ENCODE results near the gene COMMD6.
"Not testable (repeated sequence)": the region's sequence is repeated elsewhere in the genome, so short reads cannot be mapped to it uniquely, and the experiment has no call there.

COMMD6 gene

GRCh38 chr13:75550159-75550567 lies 12.5 kb upstream of the COMMD6 start:
- TF ChIP-seq CTCF (conservative IDR thresholded peaks at IDR 0.05; ENCODE audit: low read length) (no peak), EZH2phosphoT487 (IDR thresholded peaks at IDR 0.05; ENCODE audit: borderline replicate concordance) (no peak)
- Histone ChIP-seq H3K79me2 (ENCODE audit: insufficient read depth, low read length) (peaks cover 49% of the 10 kb centered on the region), H3K4me1 (ENCODE audit: insufficient read depth, low read length, poor library complexity, severe bottlenecking) (peaks cover 65% of the 10 kb centered on the region), H3K36me3 (ENCODE audit: insufficient read depth, low read length) (peaks cover 3% of the 10 kb centered on the region; the same call in 1 of the 2 replicates), H3F3A (ENCODE audit: low read depth) (no peaks in the 10 kb centered on the region), H3K4me2 (ENCODE audit: low read depth, low read length, poor library complexity, severe bottlenecking) (peak overlapping the region; percentile 84), H3K27me3 (ENCODE audit: insufficient read depth, low read length, poor library complexity, severe bottlenecking) (no peaks in the 10 kb centered on the region), H3K9me3 (ENCODE audit: insufficient read depth, low read depth, low read length) (no peaks in the 10 kb centered on the region), H3K9me2 (replicated peaks; ENCODE audit: low read depth, low read length) (no peaks in the 10 kb centered on the region), H3K4me3 (ENCODE audit: low read length, poor library complexity, severe bottlenecking) (peak overlapping the region; percentile 95), H3K9ac (ENCODE audit: low read depth, low read length, poor library complexity, severe bottlenecking) (peak overlapping the region; percentile 86), H2AFZ (ENCODE audit: low read length) (peak overlapping the region; percentile 89), H4K20me1 (ENCODE audit: insufficient read depth, low read length, poor library complexity, severe bottlenecking) (peaks cover 36% of the 10 kb centered on the region)

- Histone ChIP-seq H3K9me3 (ENCODE audit: insufficient read depth, low read depth, low read length) (no peaks in the 10 kb centered on the region), H3K36me3 (ENCODE audit: insufficient read depth, low read length) (no peaks in the 10 kb centered on the region), H3K27me3 (ENCODE audit: insufficient read depth, low read length, poor library complexity, severe bottlenecking) (no peaks in the 10 kb centered on the region), H4K20me1 (ENCODE audit: insufficient read depth, low read length, poor library complexity, severe bottlenecking) (peaks cover 34% of the 10 kb centered on the region), H3K79me2 (ENCODE audit: insufficient read depth, low read length) (peaks cover 43% of the 10 kb centered on the region), H3K9ac (ENCODE audit: low read depth, low read length, poor library complexity, severe bottlenecking) (peak within 1 kb of the TSS; percentile 86), H3K4me1 (ENCODE audit: insufficient read depth, low read length, poor library complexity, severe bottlenecking) (peaks cover 58% of the 10 kb centered on the region), H3K4me2 (ENCODE audit: low read depth, low read length, poor library complexity, severe bottlenecking) (peak within 1 kb of the TSS; percentile 84), H2AFZ (ENCODE audit: low read length) (peak within 1 kb of the TSS; percentile 91), H3F3A (ENCODE audit: low read depth) (no peaks in the 10 kb centered on the region), H3K9me2 (replicated peaks; ENCODE audit: low read depth, low read length) (no peaks in the 10 kb centered on the region), H3K4me3 (ENCODE audit: low read length, poor library complexity, severe bottlenecking) (peak within 1 kb of the TSS; percentile 95)
- TF ChIP-seq CTCF (conservative IDR thresholded peaks at IDR 0.05; ENCODE audit: low read length) (peak; percentile 81), EZH2phosphoT487 (IDR thresholded peaks at IDR 0.05; ENCODE audit: borderline replicate concordance) (no peak)
Measured at GRCh38 chr13:75549262-75550158, 11.9 kb upstream of the COMMD6 start, which contains the start of gene UCHL3. TSS of gene UCHL3 (plus strand) at chr13:75549791. CDS start at chr13:75549821, 30 bp downstream.

GRCh38 chr13:75547917-75548316 lies 10.3 kb upstream of the COMMD6 start:
- peaks cover 44% of the 10 kb centered on the region for H3K4me1 ChIP-seq (ENCODE audit: insufficient read depth, low read length, poor library complexity, severe bottlenecking)
- peaks cover 28% of the 10 kb centered on the region for H3K79me2 ChIP-seq (ENCODE audit: insufficient read depth, low read length)
- no peak overlapping the region for H3K9ac ChIP-seq (ENCODE audit: low read depth, low read length, poor library complexity, severe bottlenecking)
- H3K9me2 ChIP-seq (replicated peaks; ENCODE audit: low read depth, low read length): no peaks in the 10 kb centered on the region
- H3K36me3 ChIP-seq (ENCODE audit: insufficient read depth, low read length): no peaks in the 10 kb centered on the region
- H3F3A ChIP-seq (ENCODE audit: low read depth): no peaks in the 10 kb centered on the region
- no peaks in the 10 kb centered on the region for H3K9me3 ChIP-seq (ENCODE audit: insufficient read depth, low read depth, low read length)
- peak overlapping the region; percentile 91; the same call in 1 of the 2 replicates for H2AFZ ChIP-seq (ENCODE audit: low read length)
- H3K4me2 ChIP-seq (ENCODE audit: low read depth, low read length, poor library complexity, severe bottlenecking): peak overlapping the region; percentile 84
- no peak overlapping the region for H3K4me3 ChIP-seq (ENCODE audit: low read length, poor library complexity, severe bottlenecking)
- peaks cover 32% of the 10 kb centered on the region for H4K20me1 ChIP-seq (ENCODE audit: insufficient read depth, low read length, poor library complexity, severe bottlenecking)
- no peak for TF ChIP-seq EZH2phosphoT487 (IDR thresholded peaks at IDR 0.05; ENCODE audit: borderline replicate concordance)
- TF ChIP-seq CTCF (conservative IDR thresholded peaks at IDR 0.05; ENCODE audit: low read length): no peak
- H3K27me3 ChIP-seq (ENCODE audit: insufficient read depth, low read length, poor library complexity, severe bottlenecking): no peaks in the 10 kb centered on the region

- H3F3A ChIP-seq (ENCODE audit: low read depth); H3K4me2 ChIP-seq (ENCODE audit: low read depth, low read length, poor library complexity, severe bottlenecking); H3K4me3 ChIP-seq (ENCODE audit: low read length, poor library complexity, severe bottlenecking); H2AFZ ChIP-seq (ENCODE audit: low read length); H3K79me2 ChIP-seq (ENCODE audit: insufficient read depth, low read length); H3K27me3 ChIP-seq (ENCODE audit: insufficient read depth, low read length, poor library complexity, severe bottlenecking); H4K20me1 ChIP-seq (ENCODE audit: insufficient read depth, low read length, poor library complexity, severe bottlenecking); H3K36me3 ChIP-seq (ENCODE audit: insufficient read depth, low read length); H3K9ac ChIP-seq (ENCODE audit: low read depth, low read length, poor library complexity, severe bottlenecking); H3K9me3 ChIP-seq (ENCODE audit: insufficient read depth, low read depth, low read length); H3K9me2 ChIP-seq (replicated peaks; ENCODE audit: low read depth, low read length): not testable (repeated sequence)
- peaks cover 20% of the 10 kb centered on the region for H3K4me1 ChIP-seq (ENCODE audit: insufficient read depth, low read length, poor library complexity, severe bottlenecking)
Measured at GRCh38 chr13:75545386-75545785, 7.7 kb upstream of the COMMD6 start.

All from Loucy (cell line).